Measurements from ENCODE around the gene PNN.

PNN gene

GRCh38 chr14:39229601-39230110 lies 54.6 kb downstream of the PNN start:
- no peak for DNase-seq (ENCODE audit: low read depth)

GRCh38 chr14:39230416-39231035 lies 55.5 kb downstream of the PNN start:
- no peak for DNase-seq (ENCODE audit: low read depth)

- DNase-seq (ENCODE audit: low read depth) = peak; percentile 4
These were observed 56.9 kb downstream of the PNN start for GRCh38 chr14:39231751-39232553.

Data from stimulated activated CD8-positive, alpha-beta memory T cell treated with anti-CD3 and anti-CD28 coated beads, Interleukin-15, amount 100 ng/mL, for 1 hour (primary cell).